Muscle of arm (tissue), 12 donors: ENCODE measurements around the gene FBXO8. TPM values are rescaled to one million over a fixed set of nuclear protein-coding genes. Genes with fewer than 3 reads are reported as not detected.
"Not testable (repeated sequence)": the region's sequence is repeated elsewhere in the genome, so short reads cannot be mapped to it uniquely, and the experiment has no call there.

Experiments used
- DNase-seq: peaks from one replicate; pipeline ENCODE4 v3.0.0-alpha.2; 2013
- polyA plus RNA-seq, 12 donors: library from polyadenylated mRNA; unstranded; fragments of 120-200 nt; gene quantifications; one replicate each; pipeline ENCODE4 v1.2.1, GENCODE V29; 2013; ENCODE audit not compliant: insufficient read length in 12 of 12

The FBXO8 gene
- polyA plus RNA-seq, 12 donors: 13.6 to 27.6 (median 16.6) TPM; not detected in 1

GRCh38 chr4:174292473-174292872, 9.0 kb upstream of the FBXO8 start:
- no peak for DNase-seq

- no peak for DNase-seq
These were observed 3.4 kb upstream of the FBXO8 start for GRCh38 chr4:174286870-174287269.

- no peak for DNase-seq
These were observed 1.0 kb upstream of the FBXO8 start for GRCh38 chr4:174284487-174284886.

- peak; percentile 92 for DNase-seq
These were observed 496 bp downstream of the FBXO8 start for GRCh38 chr4:174282836-174283506.

GRCh38 chr4:174281901-174282300, 1.6 kb downstream of the FBXO8 start:
- no peak for DNase-seq

- DNase-seq: no peak
These were observed 2.2 kb downstream of the FBXO8 start for GRCh38 chr4:174281182-174281737.

- DNase-seq: no peak
These were observed 3.9 kb downstream of the FBXO8 start for GRCh38 chr4:174279433-174280155.

GRCh38 chr4:174278467-174278866, 5.0 kb downstream of the FBXO8 start:
- no peak for DNase-seq

GRCh38 chr4:174277433-174277832, 6.0 kb downstream of the FBXO8 start:
- DNase-seq: no peak

- DNase-seq: no peak
These were observed 8.4 kb downstream of the FBXO8 start for GRCh38 chr4:174275101-174275500.

GRCh38 chr4:174274436-174274835, 9.0 kb downstream of the FBXO8 start:
- DNase-seq: no peak

- no peak for DNase-seq
These were observed 9.5 kb downstream of the FBXO8 start for GRCh38 chr4:174273930-174274329.

GRCh38 chr4:174266416-174266815, 17.1 kb downstream of the FBXO8 start:
- no peak for DNase-seq

GRCh38 chr4:174265916-174266315, 17.6 kb downstream of the FBXO8 start:
- no peak for DNase-seq

- DNase-seq: no peak
These were observed 20.1 kb downstream of the FBXO8 start for GRCh38 chr4:174263445-174263736.

- DNase-seq: no peak
These were observed 20.6 kb downstream of the FBXO8 start for GRCh38 chr4:174262624-174263444.

GRCh38 chr4:174261432-174261831, 22.0 kb downstream of the FBXO8 start:
- DNase-seq: not testable (repeated sequence)

GRCh38 chr4:174260099-174260498, 23.4 kb downstream of the FBXO8 start:
- no peak for DNase-seq

- DNase-seq: no peak
These were observed 23.9 kb downstream of the FBXO8 start for GRCh38 chr4:174259580-174259979.

- DNase-seq: peak; percentile 23
These were observed 27.2 kb downstream of the FBXO8 start for GRCh38 chr4:174256277-174256713.

- DNase-seq: peak; percentile 55
These were observed 27.7 kb downstream of the FBXO8 start for GRCh38 chr4:174255786-174256185.

GRCh38 chr4:174255374-174255773, 28.1 kb downstream of the FBXO8 start:
- DNase-seq: no peak
